Measurements from ENCODE around the gene RAB6D. TPM values are rescaled to one million over a fixed set of nuclear protein-coding genes. Genes with fewer than 3 reads are reported as not detected.
A peak's percentile ranks its signal among the peaks of the same experiment; 100 is the strongest.
"Not testable (repeated sequence)": the region's sequence is repeated elsewhere in the genome, so short reads cannot be mapped to it uniquely, and the experiment has no call there.

RAB6D gene
- polyA plus RNA-seq, 4 donors = 1.1 to 2.4 (median 1.7) TPM

DNA sequence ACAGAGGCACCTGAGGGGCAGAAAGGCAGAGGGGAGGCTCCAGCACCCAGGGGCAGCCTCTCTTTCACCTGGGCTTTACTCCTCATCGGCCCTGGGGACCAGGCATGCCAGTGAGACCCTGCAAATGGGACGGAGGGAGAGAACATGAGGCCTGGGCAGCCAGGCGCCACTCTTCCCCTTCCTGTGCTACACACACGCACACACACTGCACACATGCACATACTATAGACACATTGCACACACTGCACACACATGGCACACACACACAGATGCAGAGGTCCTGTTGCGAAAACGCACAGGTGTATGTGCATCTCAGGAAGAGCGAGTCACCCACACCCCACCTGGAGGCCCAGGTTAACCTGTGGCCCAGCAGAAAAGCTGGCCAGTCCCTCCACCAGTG lies 3.4 kb upstream of the RAB6D start:
- no peak for DNase-seq (ENCODE audit: low read depth in 4 of 4, low spot score in 2 of 4)

DNA sequence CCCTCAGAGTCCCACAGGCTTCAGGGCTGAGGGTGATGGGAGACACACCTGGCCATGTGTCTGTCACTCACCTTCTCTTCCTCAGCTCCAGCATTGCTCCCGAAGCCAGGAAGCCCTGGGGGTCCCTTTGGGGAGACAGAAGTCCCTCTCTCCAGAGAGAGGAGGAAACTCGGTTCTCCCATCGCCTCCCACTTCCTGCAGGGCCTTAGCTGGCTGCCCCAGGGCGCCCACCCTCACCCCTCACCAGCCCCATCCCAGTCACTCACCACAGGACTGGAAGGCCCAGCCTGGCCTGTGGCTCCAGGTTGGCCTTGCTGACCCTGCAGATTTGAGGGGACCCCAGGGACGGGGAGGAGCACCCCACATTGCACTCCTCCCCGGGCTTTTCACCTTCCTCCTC lies 2.7 kb upstream of the RAB6D start:
- no peak for DNase-seq (ENCODE audit: low read depth in 4 of 4, low spot score in 2 of 4)

DNA sequence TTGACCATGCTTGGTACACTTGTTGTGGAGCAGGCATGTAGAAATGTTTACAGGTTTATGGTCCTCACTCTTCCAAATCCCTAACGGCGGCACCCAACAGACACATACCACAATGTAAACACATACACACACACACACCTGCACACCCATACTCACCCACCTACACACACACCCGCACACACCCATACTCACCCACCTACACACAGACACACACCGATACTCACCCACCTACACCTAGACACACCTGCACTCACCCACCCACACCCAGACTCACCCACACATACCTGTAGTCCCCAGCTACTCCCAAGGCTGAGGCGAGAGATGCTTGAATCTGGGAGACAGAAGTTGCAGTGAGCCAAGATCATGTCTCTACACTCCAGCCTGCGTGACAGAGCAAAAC lies 1.5 kb upstream of the RAB6D start:
- DNase-seq (ENCODE audit: low read depth in 4 of 4, low spot score in 2 of 4) = no peak

DNA sequence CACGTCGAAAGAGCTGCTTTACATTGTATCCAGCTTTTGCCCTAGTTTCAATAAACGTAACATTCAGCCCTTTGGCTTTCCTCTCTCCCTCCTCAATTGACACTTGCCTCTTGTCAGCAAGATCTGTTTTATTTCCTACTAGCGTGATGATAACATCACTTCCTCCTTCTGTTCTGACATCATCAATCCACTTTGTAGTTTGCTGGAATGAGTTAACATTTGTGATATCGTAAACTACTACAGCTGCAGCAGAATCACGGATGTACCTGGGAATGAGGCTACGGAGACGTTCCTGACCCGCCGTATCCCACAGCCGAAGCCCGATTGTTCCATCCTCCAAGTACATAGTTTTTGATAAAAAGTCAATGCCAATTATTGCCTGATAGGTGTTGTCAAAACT lies 755 bp downstream of the RAB6D start:
- DNase-seq (ENCODE audit: low read depth in 4 of 4, low spot score in 2 of 4) = not testable (repeated sequence)

DNA sequence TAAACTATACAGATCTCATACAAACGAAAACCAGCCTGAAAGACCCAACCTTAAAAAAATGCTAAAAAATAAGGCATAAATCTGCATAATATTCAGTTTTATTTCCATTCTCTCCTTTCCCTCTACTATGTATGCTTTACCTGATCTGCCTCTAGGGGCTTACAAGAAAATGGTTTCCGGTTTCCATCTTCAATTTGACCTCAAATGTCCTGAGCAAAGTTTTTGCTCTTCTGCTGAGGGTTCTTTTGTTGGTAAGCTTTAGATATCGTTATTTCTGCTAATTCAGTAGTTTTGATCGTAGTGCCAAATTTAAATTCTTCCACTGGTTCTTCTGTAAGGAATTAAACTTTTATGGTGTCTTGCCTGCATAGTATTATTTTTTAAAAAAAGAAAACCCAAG lies 2.2 kb downstream of the RAB6D start:
- not testable (repeated sequence) for DNase-seq (ENCODE audit: low read depth in 4 of 4, low spot score in 2 of 4)

DNA sequence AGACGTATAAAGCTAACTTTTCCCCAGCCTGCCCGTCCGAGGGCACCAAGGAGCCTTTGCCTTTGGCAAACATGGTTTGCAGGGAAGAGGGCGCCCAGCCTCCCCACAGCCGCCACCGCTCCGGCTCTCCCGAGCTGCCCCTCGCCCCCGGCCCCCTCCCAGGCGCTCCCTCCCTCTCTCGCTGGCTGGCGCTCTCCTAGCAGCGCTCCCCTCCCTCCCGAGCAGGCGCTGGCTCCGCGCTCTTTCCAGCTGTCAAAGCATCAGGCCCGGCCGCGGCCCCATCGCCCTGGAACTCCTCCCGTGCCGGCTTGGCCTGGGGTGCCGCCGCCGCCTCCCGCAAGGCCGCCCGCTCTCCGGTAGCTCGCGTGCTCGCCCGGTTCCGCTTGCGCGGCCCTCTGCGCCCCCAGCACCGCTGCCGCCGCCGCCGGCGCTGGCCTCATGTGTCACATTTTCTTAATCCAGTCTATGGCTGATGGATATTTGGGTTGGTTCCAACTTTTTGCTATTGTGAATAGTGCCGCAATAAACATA lies 10.7 kb downstream of the RAB6D start:
- not testable (repeated sequence) for DNase-seq (ENCODE audit: low read depth in 4 of 4, low spot score in 2 of 4)

DNA sequence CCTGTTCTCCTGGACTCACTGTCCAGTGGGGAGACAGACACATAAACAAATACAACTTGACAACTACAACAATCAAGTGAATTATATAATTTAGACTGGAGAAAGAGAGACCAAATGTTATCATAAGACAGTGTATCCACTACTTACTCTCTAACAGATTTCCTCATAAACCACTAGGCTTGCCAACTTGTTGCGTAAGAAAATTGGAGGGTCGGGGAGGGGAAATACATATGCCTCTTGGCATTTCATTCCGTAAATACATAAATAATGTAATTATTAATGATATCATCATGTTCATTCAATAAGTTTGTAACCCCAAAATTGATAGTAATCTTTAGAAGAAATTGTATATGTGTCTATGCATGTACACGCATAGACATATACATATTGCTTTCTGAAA lies 14.9 kb downstream of the RAB6D start:
- DNase-seq (ENCODE audit: low read depth in 4 of 4, low spot score in 2 of 4) = no peak

DNA sequence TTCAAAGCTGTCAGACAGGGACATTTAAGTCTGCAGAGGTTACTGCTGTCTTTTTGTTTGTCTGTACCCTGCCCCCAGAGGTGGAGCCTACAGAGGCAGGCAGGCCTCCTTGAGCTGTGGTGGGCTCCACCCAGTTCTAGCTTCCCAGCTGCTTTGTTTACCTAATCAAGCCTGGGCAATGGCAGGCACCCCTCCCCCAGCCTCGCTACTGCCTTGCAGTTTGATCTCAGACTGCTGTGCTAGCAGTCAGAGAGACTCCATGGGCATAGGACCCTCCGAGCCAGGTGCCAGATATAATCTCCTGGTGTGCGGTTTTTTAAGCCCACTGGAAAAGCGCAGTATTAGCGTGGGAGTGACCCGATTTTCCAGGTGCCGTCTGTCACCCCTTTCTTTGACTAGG lies 16.9 kb downstream of the RAB6D start:
- not testable (repeated sequence) for DNase-seq (ENCODE audit: low read depth in 4 of 4, low spot score in 2 of 4)

DNA sequence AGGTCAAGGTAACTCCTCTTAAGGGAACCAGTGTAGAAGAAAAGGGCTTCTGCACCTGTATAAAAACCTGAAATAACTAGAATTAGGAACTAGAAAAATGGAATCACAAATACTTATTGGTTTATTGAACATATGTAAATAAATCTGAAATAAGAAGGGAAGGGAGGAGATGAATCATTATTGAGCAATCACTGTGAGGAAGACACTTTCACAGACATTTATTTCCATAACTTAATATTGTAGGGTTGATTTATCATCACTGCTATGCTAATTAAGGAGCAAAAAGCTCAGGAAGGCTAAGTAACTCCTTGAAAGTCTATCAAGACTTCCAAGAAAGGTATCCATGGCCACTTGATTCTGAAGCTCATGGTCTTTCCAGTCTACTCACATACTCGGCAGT lies 24.7 kb downstream of the RAB6D start:
- not testable (repeated sequence) for DNase-seq (ENCODE audit: low read depth in 4 of 4, low spot score in 2 of 4)

DNA sequence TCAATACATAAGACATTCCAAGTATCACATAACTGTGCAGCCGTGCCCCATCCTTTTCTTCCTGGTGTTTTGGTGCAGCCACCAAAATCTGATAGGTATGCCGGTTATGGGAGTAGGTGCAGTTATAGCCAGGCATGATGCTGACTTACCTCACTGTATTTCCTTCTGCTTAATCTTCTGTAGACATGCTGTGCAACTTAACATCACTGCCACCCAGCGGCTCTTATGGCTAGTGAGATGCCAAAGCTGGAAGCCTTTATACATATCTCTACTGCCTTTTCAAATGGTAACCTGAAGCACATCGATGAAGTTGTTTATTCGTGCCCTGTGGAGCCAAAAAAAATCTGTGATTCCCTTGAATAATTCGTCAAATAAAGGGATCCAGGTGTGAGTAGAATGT lies 28.6 kb downstream of the RAB6D start:
- DNase-seq (ENCODE audit: low read depth in 4 of 4, low spot score in 2 of 4) = peak in 1 of 4 donors; percentile 2

DNA sequence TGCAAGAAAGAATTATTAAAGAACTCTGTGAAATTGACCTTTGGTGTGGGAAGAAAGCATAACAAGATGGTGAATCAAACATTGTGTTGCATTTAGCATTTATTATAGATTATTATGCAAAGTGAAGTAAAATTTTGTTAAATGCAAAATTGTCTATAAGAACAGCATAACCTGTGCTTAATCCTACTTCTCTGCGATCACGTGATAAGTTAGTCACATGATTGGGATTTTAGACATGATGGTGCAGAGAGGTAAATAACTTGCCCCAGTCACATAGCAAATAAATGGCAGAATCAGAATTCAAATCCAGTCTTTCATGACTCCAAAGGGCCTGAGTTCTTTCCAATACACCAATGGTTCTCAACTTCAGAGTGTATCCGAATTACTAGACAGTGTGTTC lies 31.3 kb downstream of the RAB6D start:
- not testable (repeated sequence) for DNase-seq (ENCODE audit: low read depth in 4 of 4, low spot score in 2 of 4)

DNA sequence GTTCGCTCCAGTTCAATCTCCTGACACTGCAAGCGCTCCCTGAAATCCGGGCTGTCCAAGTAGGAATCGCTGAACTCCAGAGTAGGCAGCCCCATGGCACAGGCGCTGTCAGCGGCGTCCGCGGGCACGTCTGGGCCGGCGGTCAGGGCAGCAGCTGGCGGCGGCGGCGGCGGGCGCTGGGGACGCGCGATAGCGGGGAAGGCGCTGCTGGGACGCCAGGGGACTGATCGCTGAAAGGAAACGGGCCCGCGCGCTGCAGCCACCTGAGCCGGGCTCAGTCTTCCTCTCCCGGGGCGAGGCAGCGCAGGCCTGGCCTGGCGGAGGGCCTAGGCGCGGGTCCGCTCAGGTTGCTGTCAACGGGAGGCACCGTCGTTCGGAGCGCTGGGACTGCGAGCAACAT lies 33.0 kb downstream of the RAB6D start:
- DNase-seq (ENCODE audit: low read depth in 4 of 4, low spot score in 2 of 4) = peak in 1 of 4 donors; percentile 15

DNA sequence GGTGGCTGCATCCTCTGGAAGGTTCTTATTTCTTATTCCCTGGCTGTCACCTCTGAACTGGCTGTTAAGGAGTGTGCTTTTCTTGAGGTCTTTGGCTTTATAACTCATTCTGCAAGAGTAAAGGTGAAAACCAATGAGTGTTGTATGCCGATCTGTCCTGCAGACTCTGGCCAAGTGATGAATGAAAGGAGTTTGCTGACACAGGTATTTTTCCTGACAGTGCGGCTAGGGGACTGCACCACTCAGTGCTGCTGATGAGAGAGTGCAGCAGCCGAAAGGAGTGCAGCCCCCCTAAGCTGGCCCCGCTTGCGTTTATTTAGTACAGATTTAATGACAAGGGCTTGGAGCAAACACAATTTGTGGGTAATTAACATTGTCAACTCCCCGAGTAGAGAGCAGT lies 41.8 kb downstream of the RAB6D start:
- no peak for DNase-seq (ENCODE audit: low read depth in 4 of 4, low spot score in 2 of 4)

DNA sequence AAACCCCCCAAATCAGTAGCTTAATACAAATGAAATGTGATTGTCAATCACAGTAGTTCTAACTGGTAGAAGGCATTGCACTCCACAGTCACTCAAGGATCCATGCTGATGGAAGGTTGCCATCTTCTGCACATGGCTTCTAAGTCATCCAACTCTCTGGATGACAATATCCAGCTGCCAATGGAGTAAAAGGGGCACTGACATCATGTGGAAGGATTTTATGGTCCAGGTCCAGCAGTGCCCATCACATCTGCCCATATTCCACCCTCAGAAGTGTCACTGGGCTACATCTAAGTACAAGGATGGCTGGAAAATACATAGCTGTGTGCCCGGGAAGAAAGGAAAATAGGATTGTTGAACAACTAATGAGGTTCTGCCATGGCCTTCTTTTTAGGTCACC lies 42.6 kb downstream of the RAB6D start:
- not testable (repeated sequence) for DNase-seq (ENCODE audit: low read depth in 4 of 4, low spot score in 2 of 4)

DNA sequence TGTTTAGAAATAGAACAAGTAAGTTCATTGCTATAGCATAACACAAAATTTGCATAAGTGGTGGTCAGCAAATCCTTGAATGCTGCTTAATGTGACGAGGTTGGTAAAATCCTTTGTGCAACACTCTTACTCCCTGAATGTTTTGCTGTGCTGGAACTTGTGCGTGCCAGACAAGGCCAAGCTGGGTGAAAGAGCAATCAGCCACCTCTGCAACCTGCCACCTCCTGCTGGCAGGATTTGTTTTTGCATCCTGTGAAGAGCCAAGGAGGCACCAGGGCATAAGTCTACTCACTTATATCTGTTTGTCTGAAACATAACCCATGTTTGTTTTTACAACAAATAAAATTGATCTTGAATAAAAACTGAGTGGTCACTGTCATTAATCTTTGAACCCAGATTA lies 53.0 kb downstream of the RAB6D start:
- DNase-seq (ENCODE audit: low read depth in 4 of 4, low spot score in 2 of 4) = not testable (repeated sequence)

Other genes starting within 250 kb of the RAB6D start
- under 1 TPM in 3 of 4 donors, not detected in 1; 0.07 to 0.35 (median 0.30) TPM for gene POTEE, start 154.6 kb downstream of the RAB6D start, polyA plus RNA-seq (ENCODE audit: insufficient read length in 4 of 4)
- gene TUBA3D, start 112.0 kb upstream of the RAB6D start, polyA plus RNA-seq (ENCODE audit: insufficient read length in 4 of 4) = 1 to 10 TPM in 2 of 4 donors, under 1 TPM in 2; 0.21 to 1.8 (median 0.89) TPM
- gene MZT2A, start 128.2 kb upstream of the RAB6D start, polyA plus RNA-seq (ENCODE audit: insufficient read length in 4 of 4) = 10 to 100 TPM; 46.1 to 94.9 (median 67.1) TPM
- 10 to 100 TPM; 11.5 to 21.5 (median 16.2) TPM for gene CCDC74A, start 163.7 kb upstream of the RAB6D start, polyA plus RNA-seq (ENCODE audit: insufficient read length in 4 of 4)